SK-N-MC (cell line): Measurements from ENCODE around the gene DLK2.

ENCODE experiments used
- EZH2 ChIP-seq: fragments of 200-600 bp; sonication (generic); IDR thresholded peaks from one replicate; pipeline ENCODE4 v1.6.1; 2017; ENCODE audit warnings: antibody characterized with exemption
- POLR2AphosphoS5 ChIP-seq: IDR thresholded peaks from 2 replicates; pipeline ENCODE4 v1.6.1; 2012; ENCODE audit warnings: mild to moderate bottlenecking, low read depth, low read length, borderline replicate concordance

GRCh38 chr6:43447604-43448003, 7.7 kb downstream of the DLK2 start:
- TF ChIP-seq EZH2 (no peak), POLR2AphosphoS5 (no peak)
